ENCODE data around the gene IMP3. TPM values are rescaled to one million over a fixed set of nuclear protein-coding genes. Genes with fewer than 3 reads are reported as not detected.
A peak's percentile ranks its signal among the peaks of the same experiment; 100 is the strongest.

Gene IMP3
- total RNA-seq, 1 donor = 82.1 TPM

DNA sequence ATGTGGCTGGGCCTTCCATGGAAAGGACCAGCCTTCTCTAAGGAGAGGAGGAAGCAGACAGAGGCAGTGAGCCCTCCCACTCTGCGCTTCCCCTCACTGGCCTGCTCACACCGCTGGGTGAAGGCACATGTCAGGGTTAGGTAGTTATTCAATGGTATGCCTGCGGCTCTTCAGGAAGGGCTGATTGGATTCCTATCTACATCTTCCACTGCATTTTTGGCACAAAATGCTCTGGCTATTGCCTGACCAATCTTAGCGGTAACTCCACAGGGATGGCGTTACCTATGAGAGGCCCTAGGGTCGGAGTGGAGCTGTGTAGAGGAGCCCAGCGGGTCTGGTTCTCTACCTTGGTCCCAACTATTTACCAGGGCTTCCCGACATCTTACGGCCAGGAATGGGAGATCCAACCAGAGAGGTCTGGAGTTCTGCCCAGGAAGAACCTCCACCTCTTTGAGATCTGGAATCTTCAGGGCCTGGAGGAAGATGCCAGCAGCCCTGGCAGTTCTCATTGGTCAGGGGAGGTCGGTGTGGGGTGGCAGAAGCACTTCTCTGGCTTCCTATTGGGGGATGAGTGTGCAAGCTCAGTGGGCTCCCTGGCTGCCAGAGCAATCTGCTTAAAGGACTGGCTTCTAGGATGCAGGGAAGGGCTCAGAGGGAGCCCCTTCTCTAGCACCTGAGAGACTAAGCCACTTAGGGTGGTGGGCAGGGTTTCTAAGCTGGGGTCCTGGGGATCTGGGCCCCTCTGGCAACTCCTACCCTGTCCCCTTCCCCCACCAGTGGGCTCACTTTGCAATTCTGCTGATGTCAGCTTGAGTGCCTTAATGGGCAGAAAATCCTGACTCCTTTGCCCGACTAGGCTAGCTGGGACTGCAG lies 31.9 kb upstream of the IMP3 start:
- DNase-seq (ENCODE audit: low read depth) = peak; percentile 44
- TF ChIP-seq, protein P1, sequence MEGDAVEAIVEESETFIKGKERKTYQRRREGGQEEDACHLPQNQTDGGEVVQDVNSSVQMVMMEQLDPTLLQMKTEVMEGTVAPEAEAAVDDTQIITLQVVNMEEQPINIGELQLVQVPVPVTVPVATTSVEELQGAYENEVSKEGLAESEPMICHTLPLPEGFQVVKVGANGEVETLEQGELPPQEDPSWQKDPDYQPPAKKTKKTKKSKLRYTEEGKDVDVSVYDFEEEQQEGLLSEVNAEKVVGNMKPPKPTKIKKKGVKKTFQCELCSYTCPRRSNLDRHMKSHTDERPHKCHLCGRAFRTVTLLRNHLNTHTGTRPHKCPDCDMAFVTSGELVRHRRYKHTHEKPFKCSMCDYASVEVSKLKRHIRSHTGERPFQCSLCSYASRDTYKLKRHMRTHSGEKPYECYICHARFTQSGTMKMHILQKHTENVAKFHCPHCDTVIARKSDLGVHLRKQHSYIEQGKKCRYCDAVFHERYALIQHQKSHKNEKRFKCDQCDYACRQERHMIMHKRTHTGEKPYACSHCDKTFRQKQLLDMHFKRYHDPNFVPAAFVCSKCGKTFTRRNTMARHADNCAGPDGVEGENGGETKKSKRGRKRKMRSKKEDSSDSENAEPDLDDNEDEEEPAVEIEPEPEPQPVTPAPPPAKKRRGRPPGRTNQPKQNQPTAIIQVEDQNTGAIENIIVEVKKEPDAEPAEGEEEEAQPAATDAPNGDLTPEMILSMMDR (IDR thresholded peaks at IDR 0.05; ENCODE audit: insufficient read depth, low read length) = no peak
- H3K4me3 ChIP-seq (ENCODE audit: low read depth, low read length) = no peak overlapping the region

DNA sequence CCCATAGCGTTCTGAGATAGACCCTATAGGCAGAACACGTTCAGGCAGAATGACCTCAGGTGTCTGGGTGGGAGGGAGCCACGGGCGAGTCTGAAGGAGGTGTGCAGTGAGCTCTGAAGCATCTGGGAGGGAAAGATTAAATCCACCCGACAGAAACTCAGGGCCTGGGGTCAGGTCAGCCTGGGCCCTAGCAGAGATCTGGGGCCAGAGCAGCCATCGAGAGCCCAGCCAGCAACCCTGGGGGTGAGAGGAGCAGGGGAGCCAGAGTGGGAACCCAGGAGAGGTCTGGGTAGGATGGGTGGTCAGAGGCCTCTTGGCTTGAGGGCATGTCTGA lies 29.8 kb upstream of the IMP3 start:
- DNase-seq (ENCODE audit: low read depth) = no peak
- TF ChIP-seq, protein P1 (IDR thresholded peaks at IDR 0.05; ENCODE audit: insufficient read depth, low read length) = no peak

DNA sequence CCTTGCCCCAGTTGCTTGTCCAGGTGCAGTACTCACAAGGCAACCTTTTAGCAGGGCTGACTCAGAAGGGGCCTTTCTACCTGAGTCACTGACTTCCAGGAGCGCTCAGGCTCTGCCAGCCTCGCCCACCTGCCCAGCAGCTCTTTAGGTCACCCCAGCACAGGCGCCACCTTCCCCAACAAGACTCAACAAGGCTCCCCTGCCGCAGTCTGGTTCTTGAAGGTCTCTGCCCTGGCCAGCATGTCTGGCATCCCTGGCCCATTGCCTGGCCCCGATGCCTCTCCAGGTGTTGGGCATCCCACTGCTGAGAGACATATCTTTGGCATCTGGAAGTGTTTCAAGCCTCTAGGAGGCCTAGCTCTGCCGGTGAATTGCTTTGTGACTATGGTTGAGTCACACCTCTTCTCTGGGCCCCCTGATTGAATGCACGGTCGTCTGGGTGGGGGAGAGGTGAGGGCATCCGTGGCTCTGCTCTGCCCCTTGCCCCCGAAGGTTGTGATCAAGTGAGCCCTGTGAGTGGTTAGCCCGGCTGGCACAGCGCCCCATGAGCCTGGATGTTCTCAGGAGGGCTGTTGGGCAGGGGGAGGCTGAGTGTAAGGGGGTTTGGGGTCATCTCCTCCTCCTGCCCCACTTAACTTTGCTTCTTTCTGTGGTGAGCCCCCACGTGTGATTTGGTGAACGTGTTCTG lies 29.3 kb upstream of the IMP3 start:
- no peak for DNase-seq (ENCODE audit: low read depth)
- no peak overlapping the region for H3K4me3 ChIP-seq (ENCODE audit: low read depth, low read length)
- TF ChIP-seq, protein P1 (IDR thresholded peaks at IDR 0.05; ENCODE audit: insufficient read depth, low read length) = no peak

More for the DNA sequence above, 29.8 kb upstream of the IMP3 start:
- no peak overlapping the region for H3K4me3 ChIP-seq (ENCODE audit: low read depth, low read length)

DNA sequence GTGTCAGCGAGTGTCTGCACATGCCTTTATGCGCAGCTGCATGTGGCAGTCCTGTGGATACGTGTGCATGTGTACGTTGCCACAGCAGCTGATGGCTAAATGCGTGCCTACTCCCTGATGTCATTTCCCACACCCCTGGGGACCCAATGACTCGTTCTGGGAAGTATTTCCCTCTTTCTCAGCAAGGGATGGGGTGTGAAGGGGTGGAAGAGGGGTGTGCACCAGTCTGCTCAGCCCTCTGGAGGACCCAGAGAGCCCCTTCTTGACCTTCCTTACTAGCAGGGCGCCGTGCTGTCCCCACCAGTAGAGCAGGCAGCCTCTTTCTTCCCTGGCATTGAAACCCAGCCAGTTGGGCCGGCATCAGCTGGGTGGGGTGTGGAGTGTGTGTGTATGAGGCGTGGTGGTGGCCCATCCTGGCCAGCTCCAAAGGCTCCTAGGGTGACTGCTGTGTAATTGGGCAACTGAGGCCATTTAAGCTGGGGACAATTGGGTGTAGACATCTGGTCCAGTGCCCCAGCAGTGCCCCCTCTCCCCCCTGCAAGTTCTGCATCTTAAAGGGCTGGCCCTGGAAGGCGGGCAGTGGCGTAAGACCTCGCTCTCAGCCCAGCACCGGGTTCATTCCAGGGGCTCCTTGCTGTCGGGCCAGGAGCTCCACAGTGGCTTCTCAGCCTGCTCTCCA lies 26.9 kb upstream of the IMP3 start:
- peak; percentile 98 for DNase-seq (ENCODE audit: low read depth)
- no peak overlapping the region for H3K4me3 ChIP-seq (ENCODE audit: low read depth, low read length)
- TF ChIP-seq, protein P1 (IDR thresholded peaks at IDR 0.05; ENCODE audit: insufficient read depth, low read length) = no peak

DNA sequence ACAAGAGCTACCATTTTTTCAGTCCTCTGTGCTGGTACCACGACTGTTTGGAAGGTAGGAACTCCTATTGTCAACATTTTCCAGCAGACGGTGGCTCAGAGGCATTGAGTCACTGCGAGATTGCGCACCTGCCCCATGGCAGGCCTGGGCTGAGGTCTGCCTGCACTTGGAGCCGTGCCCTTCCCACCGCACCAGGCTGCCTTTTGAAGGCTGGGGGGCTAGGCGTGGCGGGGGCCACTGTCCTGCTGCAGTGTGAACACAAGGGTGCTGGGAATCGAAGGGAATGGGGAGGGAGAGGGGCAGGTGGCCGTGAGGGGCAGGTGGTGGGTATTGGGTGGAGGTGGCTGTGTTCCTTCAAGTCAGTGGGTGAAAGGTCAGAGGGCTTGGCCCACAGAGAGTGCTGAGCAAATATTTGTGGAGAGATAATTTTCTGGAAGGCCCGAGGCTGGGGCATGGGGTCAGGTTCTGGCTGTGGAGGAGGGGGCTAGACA lies 24.0 kb upstream of the IMP3 start:
- DNase-seq (ENCODE audit: low read depth) = no peak
- TF ChIP-seq, protein P1 (IDR thresholded peaks at IDR 0.05; ENCODE audit: insufficient read depth, low read length) = no peak

DNA sequence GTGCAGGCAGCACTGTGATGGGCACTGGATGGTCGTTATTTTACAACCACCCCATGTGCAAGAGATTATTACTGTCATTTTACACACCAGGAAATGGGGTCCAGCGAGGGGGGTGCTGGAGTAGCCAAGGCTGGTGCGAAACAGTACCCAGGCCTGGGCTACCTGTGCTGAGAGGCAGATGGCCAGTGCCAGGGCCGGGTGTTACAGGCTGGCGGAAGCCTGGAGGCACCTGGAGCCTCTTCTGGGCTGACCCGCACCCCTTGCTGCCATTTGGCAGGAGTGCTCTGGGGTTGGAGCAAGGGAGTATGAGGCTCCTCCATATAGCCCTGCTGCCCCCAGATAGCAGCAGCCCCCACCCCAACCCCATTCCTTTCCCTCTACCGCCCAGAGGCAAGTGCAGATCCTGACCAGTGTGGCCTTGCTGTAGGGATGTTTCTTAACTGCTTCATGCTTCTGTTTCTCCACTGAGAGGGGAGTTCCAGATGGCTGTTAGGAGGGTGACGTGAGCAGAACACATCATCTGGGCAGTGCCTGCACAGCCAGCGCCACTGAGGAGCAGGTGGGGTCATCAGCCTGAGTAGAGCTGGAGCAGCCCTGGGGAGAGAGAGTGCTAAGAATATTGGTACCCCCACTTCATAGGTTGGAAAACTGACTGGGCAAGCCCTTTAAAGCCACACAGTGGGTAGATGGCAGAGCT lies 22.9 kb upstream of the IMP3 start:
- DNase-seq (ENCODE audit: low read depth) = no peak
- H3K4me3 ChIP-seq (ENCODE audit: low read depth, low read length) = no peak overlapping the region
- TF ChIP-seq, protein P1 (IDR thresholded peaks at IDR 0.05; ENCODE audit: insufficient read depth, low read length) = no peak

More for the DNA sequence above, 24.0 kb upstream of the IMP3 start:
- H3K4me3 ChIP-seq (ENCODE audit: low read depth, low read length) = no peak overlapping the region
